Measurements from ENCODE around the gene RDH14.

Gene RDH14

DNA sequence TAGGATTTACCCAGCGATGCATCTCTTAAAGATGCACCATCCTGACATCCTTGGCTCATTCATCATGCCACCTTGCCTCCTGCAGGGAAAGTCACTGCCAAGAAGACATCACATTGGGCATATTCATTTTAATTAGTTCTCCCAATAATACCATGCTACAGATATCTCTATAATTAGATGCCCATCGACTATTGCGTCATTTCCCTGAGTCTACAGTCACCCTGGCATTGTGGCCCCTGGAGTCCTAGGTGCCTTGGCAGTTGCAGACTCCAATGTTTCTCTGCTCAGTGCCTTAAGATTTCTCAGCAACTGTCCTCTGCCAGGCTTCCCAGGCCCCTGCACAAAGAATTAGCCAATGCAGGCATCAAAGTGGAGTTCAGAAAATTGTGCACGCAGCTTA, 32.6 kb downstream of the RDH14 start (continued):
- no peak for TF ChIP-seq MEIS1 (CRISPR knock-in tag; IDR thresholded peaks at IDR 0.05; ENCODE audit: borderline replicate concordance)
- no peak for TF ChIP-seq ZNF157 (tag by site-specific recombination; IDR thresholded peaks at IDR 0.05)

DNA sequence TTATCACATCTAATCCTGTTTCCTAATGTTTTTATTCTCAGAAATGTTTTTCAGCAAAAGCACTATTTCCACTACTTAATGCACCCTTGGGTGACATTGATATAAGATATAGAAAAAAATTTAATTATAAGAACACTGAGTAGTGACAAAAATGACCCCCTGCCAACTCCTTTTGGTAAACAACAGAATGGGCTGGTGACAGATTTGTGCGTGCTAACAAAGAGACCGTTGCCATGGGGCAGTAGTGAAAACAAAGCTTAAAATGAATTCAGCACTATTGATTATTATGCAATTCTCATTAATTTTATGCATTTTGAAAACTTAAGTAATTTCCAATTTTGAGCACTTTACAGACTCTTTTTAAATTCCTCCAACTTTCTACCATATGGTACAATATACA, 33.1 kb downstream of the RDH14 start:
- Histone ChIP-seq H3K9me3 (ENCODE audit: control insufficient read depth, insufficient read depth, low read depth, low read length) (no peaks in the 10 kb centered on the region), H3K36me3 (ENCODE audit: control insufficient read depth in 2 of 2, insufficient read depth in 1 of 2, low read length in 2 of 2) (no peaks in the 10 kb centered on the region), H3K4me1 (ENCODE audit: control insufficient read depth, insufficient read depth, low read length) (no peaks in the 10 kb centered on the region), H3K27ac (ENCODE audit: extremely low read depth, low read depth, low read length) (no peak overlapping the region), H3K4me3 (ENCODE audit: low read depth, low read length) (no peak overlapping the region)
- ChIA-PET CTCF (no interaction called here), POLR2A (no interaction called here)
- no peak for TF ChIP-seq SP3 (tag by site-specific recombination; IDR thresholded peaks at IDR 0.05)
- TF ChIP-seq ZNF292 (tag by site-specific recombination; IDR thresholded peaks at IDR 0.05; ENCODE audit: borderline replicate concordance, low read depth), result no peak

DNA sequence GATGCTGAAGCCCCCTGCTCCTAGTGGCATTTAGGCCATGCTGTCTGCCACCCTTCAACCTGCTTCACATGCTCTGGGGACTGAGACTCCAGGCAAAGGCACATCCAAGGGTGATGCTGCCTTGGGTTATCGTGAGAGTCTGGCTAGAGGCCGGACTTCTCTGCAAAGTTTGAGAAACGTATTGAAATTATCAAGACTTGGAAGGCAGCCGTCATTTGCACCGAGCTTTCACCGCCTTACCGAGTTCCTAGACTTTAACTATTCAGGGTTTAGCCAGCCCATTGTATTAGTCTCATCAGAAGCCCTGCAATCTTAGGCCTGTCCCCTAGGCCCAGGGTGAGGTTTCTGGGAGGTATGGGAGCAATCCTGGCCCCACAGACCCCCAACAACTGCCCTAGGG, 34.0 kb downstream of the RDH14 start:
- TF ChIP-seq, protein P1, sequence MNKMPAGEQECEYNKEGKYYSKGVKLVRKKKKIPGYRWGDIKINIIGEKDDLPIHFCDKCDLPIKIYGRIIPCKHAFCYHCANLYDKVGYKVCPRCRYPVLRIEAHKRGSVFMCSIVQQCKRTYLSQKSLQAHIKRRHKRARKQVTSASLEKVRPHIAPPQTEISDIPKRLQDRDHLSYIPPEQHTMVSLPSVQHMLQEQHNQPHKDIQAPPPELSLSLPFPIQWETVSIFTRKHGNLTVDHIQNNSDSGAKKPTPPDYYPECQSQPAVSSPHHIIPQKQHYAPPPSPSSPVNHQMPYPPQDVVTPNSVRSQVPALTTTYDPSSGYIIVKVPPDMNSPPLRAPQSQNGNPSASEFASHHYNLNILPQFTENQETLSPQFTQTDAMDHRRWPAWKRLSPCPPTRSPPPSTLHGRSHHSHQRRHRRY (tag by site-specific recombination; IDR thresholded peaks at IDR 0.05), result no peak
- no peak for TF ChIP-seq ZNF558 (tag by site-specific recombination; IDR thresholded peaks at IDR 0.05)
- no peak for TF ChIP-seq ZNF473 (tag by site-specific recombination; IDR thresholded peaks at IDR 0.05)
- TF ChIP-seq ZNF214 (tag by site-specific recombination; IDR thresholded peaks at IDR 0.05; ENCODE audit: borderline replicate concordance), result no peak
- no peak for TF ChIP-seq ZNF211 (tag by site-specific recombination; IDR thresholded peaks at IDR 0.05; ENCODE audit: low read depth)
- TF ChIP-seq ZNF623 (tag by site-specific recombination; IDR thresholded peaks at IDR 0.05), result no peak
- TF ChIP-seq GLIS2 (tag by site-specific recombination; IDR thresholded peaks at IDR 0.05), result no peak
- TF ChIP-seq GLI4 (tag by site-specific recombination; IDR thresholded peaks at IDR 0.05), result no peak
- no peak for TF ChIP-seq ZNF394 (tag by site-specific recombination; IDR thresholded peaks at IDR 0.05; ENCODE audit: borderline replicate concordance)
- TF ChIP-seq, protein P2, sequence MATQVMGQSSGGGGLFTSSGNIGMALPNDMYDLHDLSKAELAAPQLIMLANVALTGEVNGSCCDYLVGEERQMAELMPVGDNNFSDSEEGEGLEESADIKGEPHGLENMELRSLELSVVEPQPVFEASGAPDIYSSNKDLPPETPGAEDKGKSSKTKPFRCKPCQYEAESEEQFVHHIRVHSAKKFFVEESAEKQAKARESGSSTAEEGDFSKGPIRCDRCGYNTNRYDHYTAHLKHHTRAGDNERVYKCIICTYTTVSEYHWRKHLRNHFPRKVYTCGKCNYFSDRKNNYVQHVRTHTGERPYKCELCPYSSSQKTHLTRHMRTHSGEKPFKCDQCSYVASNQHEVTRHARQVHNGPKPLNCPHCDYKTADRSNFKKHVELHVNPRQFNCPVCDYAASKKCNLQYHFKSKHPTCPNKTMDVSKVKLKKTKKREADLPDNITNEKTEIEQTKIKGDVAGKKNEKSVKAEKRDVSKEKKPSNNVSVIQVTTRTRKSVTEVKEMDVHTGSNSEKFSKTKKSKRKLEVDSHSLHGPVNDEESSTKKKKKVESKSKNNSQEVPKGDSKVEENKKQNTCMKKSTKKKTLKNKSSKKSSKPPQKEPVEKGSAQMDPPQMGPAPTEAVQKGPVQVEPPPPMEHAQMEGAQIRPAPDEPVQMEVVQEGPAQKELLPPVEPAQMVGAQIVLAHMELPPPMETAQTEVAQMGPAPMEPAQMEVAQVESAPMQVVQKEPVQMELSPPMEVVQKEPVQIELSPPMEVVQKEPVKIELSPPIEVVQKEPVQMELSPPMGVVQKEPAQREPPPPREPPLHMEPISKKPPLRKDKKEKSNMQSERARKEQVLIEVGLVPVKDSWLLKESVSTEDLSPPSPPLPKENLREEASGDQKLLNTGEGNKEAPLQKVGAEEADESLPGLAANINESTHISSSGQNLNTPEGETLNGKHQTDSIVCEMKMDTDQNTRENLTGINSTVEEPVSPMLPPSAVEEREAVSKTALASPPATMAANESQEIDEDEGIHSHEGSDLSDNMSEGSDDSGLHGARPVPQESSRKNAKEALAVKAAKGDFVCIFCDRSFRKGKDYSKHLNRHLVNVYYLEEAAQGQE (tag by site-specific recombination; IDR thresholded peaks at IDR 0.05), result no peak
- TF ChIP-seq, protein P3, sequence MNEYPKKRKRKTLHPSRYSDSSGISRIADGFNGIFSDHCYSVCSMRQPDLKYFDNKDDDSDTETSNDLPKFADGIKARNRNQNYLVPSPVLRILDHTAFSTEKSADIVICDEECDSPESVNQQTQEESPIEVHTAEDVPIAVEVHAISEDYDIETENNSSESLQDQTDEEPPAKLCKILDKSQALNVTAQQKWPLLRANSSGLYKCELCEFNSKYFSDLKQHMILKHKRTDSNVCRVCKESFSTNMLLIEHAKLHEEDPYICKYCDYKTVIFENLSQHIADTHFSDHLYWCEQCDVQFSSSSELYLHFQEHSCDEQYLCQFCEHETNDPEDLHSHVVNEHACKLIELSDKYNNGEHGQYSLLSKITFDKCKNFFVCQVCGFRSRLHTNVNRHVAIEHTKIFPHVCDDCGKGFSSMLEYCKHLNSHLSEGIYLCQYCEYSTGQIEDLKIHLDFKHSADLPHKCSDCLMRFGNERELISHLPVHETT (tag by site-specific recombination; IDR thresholded peaks at IDR 0.05), result no peak
- TF ChIP-seq, protein P4, sequence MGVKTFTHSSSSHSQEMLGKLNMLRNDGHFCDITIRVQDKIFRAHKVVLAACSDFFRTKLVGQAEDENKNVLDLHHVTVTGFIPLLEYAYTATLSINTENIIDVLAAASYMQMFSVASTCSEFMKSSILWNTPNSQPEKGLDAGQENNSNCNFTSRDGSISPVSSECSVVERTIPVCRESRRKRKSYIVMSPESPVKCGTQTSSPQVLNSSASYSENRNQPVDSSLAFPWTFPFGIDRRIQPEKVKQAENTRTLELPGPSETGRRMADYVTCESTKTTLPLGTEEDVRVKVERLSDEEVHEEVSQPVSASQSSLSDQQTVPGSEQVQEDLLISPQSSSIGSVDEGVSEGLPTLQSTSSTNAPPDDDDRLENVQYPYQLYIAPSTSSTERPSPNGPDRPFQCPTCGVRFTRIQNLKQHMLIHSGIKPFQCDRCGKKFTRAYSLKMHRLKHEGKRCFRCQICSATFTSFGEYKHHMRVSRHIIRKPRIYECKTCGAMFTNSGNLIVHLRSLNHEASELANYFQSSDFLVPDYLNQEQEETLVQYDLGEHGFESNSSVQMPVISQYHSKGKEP (tag by site-specific recombination; IDR thresholded peaks at IDR 0.05), result no peak
- no peak for TF ChIP-seq ZNF274 (IDR thresholded peaks at IDR 0.05; ENCODE audit: low read length)
- no peak for TF ChIP-seq ZNF274 (tag by site-specific recombination; IDR thresholded peaks at IDR 0.05; ENCODE audit: borderline replicate concordance)
- TF ChIP-seq ZNF426 (tag by site-specific recombination; IDR thresholded peaks at IDR 0.05), result no peak
- no peak for TF ChIP-seq ZSCAN16 (tag by site-specific recombination; IDR thresholded peaks at IDR 0.05)
- TF ChIP-seq, protein P5, sequence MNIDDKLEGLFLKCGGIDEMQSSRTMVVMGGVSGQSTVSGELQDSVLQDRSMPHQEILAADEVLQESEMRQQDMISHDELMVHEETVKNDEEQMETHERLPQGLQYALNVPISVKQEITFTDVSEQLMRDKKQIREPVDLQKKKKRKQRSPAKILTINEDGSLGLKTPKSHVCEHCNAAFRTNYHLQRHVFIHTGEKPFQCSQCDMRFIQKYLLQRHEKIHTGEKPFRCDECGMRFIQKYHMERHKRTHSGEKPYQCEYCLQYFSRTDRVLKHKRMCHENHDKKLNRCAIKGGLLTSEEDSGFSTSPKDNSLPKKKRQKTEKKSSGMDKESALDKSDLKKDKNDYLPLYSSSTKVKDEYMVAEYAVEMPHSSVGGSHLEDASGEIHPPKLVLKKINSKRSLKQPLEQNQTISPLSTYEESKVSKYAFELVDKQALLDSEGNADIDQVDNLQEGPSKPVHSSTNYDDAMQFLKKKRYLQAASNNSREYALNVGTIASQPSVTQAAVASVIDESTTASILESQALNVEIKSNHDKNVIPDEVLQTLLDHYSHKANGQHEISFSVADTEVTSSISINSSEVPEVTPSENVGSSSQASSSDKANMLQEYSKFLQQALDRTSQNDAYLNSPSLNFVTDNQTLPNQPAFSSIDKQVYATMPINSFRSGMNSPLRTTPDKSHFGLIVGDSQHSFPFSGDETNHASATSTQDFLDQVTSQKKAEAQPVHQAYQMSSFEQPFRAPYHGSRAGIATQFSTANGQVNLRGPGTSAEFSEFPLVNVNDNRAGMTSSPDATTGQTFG (tag by site-specific recombination; IDR thresholded peaks at IDR 0.05; ENCODE audit: borderline replicate concordance), result no peak
- Histone ChIP-seq H3K4me1 (ENCODE audit: control insufficient read depth, insufficient read depth, low read length) (no peaks in the 10 kb centered on the region), H3K36me3 (ENCODE audit: control insufficient read depth in 2 of 2, insufficient read depth in 1 of 2, low read length in 2 of 2) (no peaks in the 10 kb centered on the region), H3K9me3 (ENCODE audit: control insufficient read depth, insufficient read depth, low read depth, low read length) (no peaks in the 10 kb centered on the region), H3K4me3 (ENCODE audit: low read depth, low read length) (no peak overlapping the region), H3K27ac (ENCODE audit: extremely low read depth, low read depth, low read length) (no peak overlapping the region)
- CTCF ChIA-PET, result no interaction called here
- POLR2A ChIA-PET, result no interaction called here

Data from HEK293 (cell line).